Right atrium auricular region (tissue), 2 donors: ENCODE data around the gene BUB1B. TPM values are rescaled to one million over a fixed set of nuclear protein-coding genes. Genes with fewer than 3 reads are reported as not detected.

Source experiments
- DNase-seq: peaks from one replicate; pipeline ENCODE4 v3.0.0-alpha.2; 2019; ENCODE audit warnings: low spot score
- H3K27ac ChIP-seq, 2 donors: fragments of 200-600 bp; sonication (generic); 1 replicate in 1 of 2; 2 replicates in 1 of 2; pipeline ENCODE4 v1.5.1; 2016 to 2019
- H3K27me3 ChIP-seq, 2 donors: fragments of 200-600 bp; sonication (generic); one replicate each; pipeline versions ENCODE4 v1.5.1 to v1.6.0; 2017 to 2019
- H3K36me3 ChIP-seq: fragments of 200-600 bp; sonication (generic); one replicate; pipeline ENCODE4 v1.5.1; 2016
- H3K4me1 ChIP-seq, 2 donors: fragments of 200-600 bp; sonication (generic); one replicate each; pipeline versions ENCODE4 v1.5.1 to v1.6.0; 2017 to 2019
- H3K4me3 ChIP-seq, 2 donors: fragments of 200-600 bp; sonication (generic); 1 replicate in 1 of 2; 2 replicates in 1 of 2; pipeline ENCODE4 v1.5.1; 2017 to 2019; ENCODE audit warnings: mild to moderate bottlenecking in 1 of 2, moderate library complexity in 1 of 2
- H3K9me3 ChIP-seq, 2 donors: fragments of 200-600 bp; sonication (generic); one replicate each; pipeline ENCODE4 v1.5.1; 2019
- total RNA-seq, 2 donors: library from RNA; depleted of rRNA; stranded (reverse); fragments of >200 nt; gene quantifications; one replicate each; pipeline ENCODE4 v1.1.0, GENCODE V29; 2016
- TF ChIP-seq, protein P1 (sequence below), 2 donors: fragments of 200-600 bp; sonication (generic); IDR thresholded peaks; one replicate each; pipeline ENCODE4 v1.5.1; 2019; ENCODE audit warnings: antibody characterized with exemption in 2 of 2

BUB1B gene
- total RNA-seq, 2 donors from 2014 or later, result 0.39 to 2.1 TPM

DNA sequence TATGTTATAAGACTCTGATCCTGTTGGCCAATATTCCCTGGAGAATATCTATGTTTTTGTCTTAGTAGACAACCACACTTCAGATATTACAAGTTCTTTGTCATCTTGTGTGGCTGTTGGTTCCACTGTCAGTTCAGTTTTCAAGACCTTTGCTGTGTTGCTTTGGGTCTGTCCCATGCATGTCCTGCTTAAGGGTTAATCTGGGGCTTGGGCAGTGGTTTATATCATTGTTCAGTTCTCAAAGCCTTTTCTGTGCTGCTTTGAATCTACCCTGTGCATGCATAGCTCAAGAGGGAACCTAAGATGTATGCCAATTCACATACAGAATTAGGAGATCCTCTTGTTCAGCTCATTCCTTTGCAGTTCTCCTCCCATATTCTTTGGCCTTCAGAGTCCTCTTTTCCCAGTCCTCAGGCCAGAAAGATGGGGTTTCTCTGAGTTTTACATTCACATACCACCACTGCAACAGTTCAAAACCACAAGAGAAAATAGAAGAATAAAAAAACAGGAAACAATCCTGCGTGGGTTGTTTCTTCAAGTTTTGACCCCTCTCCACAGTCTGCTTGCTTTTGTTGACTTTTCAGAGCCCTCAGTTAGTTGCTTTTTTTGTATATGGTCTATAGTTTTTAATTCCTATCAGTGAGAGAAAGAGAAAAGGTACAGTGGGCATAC is 21.6 kb downstream of the BUB1B start:
- no peak overlapping the region for H3K27ac ChIP-seq

DNA sequence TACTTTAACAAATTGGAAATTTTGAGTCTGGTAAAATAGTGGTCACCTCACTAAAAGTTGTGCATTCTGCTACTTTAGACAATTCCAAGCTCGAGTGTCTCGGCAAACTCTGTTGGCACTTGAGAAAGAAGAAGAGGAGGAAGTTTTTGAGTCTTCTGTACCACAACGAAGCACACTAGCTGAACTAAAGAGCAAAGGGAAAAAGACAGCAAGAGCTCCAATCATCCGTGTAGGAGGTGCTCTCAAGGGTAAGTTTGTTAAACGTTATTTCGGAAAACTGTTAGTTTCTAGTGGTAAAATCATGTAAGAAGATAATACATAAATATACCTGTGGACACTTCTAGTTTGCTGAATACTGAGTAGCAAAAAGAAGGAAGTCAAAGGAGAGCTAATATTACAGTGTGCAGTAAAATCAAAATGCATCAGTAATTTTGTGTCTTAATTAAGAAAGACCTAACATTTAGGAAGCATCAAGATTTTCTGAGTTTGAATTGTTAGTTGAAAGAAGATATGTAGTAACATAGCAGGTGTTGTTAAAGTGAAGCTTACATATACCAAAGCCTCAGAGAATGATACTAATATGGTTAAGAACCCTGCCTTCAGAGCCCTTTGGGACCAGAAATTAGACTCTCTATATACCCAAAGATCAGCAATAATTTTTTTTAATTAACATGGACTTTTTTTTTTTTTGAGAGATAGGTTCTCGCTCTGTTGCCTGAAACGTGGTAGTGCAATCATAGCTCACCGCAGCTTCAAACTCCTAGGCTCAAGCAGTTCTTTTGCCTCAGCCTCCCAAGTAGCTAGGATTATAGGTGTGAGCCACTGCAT is 23.0 kb downstream of the BUB1B start:
- H3K4me3 ChIP-seq, result no peak overlapping the region
- DNase-seq, result no peak
- no peaks in the 10 kb centered on the region for H3K4me1 ChIP-seq
- H3K27me3 ChIP-seq, result no peaks in the 10 kb centered on the region
- no peak overlapping the region for H3K27ac ChIP-seq
- H3K9me3 ChIP-seq, result no peaks in the 10 kb centered on the region
- TF ChIP-seq, protein P1, sequence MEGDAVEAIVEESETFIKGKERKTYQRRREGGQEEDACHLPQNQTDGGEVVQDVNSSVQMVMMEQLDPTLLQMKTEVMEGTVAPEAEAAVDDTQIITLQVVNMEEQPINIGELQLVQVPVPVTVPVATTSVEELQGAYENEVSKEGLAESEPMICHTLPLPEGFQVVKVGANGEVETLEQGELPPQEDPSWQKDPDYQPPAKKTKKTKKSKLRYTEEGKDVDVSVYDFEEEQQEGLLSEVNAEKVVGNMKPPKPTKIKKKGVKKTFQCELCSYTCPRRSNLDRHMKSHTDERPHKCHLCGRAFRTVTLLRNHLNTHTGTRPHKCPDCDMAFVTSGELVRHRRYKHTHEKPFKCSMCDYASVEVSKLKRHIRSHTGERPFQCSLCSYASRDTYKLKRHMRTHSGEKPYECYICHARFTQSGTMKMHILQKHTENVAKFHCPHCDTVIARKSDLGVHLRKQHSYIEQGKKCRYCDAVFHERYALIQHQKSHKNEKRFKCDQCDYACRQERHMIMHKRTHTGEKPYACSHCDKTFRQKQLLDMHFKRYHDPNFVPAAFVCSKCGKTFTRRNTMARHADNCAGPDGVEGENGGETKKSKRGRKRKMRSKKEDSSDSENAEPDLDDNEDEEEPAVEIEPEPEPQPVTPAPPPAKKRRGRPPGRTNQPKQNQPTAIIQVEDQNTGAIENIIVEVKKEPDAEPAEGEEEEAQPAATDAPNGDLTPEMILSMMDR (IDR thresholded peaks at IDR 0.05), result no peak
- no peaks in the 10 kb centered on the region for H3K36me3 ChIP-seq

More for the DNA sequence above, 21.6 kb downstream of the BUB1B start:
- Histone ChIP-seq H3K4me1 (no peaks in the 10 kb centered on the region), H3K4me3 (no peak overlapping the region), H3K36me3 (no peaks in the 10 kb centered on the region), H3K9me3 (no peaks in the 10 kb centered on the region), H3K27me3 (no peaks in the 10 kb centered on the region)
- TF ChIP-seq, protein P1 (IDR thresholded peaks at IDR 0.05), result no peak
- no peak for DNase-seq

DNA sequence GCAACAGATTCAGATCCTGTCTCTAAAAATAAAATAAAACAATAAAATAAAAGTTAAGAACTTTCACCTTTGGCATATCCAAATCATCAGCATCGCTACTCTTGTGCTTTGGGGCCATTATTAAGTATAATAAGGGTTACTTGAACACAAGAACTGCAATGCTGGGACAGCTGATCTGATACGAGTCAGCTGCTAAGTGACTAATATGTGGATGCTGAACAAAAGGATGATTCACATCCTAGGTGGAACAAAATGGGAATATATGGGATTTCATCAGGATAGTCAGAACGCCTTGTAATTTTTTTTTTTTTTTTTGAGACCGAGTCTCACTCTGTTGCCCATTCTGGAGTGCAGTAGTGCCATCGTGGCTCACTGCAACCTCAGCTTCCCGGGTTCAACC is 29.7 kb downstream of the BUB1B start:
- Histone ChIP-seq H3K9me3 (no peaks in the 10 kb centered on the region), H3K27me3 (no peaks in the 10 kb centered on the region), H3K4me3 (no peak overlapping the region), H3K36me3 (no peaks in the 10 kb centered on the region), H3K4me1 (no peaks in the 10 kb centered on the region), H3K27ac (no peak overlapping the region)
- no peak for DNase-seq
- TF ChIP-seq, protein P1 (IDR thresholded peaks at IDR 0.05), result no peak

DNA sequence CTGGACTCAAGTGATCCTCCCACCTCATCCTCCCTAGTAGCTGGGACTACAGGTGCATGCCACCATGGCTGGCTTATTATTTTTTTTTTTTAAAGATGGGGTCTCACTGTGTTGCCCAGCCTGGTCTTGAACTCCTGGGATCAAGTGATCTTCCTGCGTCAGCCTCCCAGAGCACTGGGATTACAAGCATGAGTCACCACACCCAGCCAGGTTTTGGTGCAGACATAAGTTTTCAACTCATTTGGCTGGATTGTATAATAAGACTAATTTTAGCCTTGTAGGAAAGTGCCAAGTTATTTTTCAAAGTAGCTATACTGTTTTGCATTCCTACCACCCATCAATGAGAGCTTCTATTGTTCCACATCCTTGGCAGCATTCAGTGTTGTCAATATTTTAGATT is 32.1 kb downstream of the BUB1B start:
- Histone ChIP-seq H3K9me3 (no peaks in the 10 kb centered on the region), H3K27ac (no peak overlapping the region), H3K4me3 (no peak overlapping the region), H3K4me1 (no peaks in the 10 kb centered on the region), H3K27me3 (no peaks in the 10 kb centered on the region), H3K36me3 (no peaks in the 10 kb centered on the region)
- no peak for DNase-seq
- TF ChIP-seq, protein P1 (IDR thresholded peaks at IDR 0.05), result no peak

DNA sequence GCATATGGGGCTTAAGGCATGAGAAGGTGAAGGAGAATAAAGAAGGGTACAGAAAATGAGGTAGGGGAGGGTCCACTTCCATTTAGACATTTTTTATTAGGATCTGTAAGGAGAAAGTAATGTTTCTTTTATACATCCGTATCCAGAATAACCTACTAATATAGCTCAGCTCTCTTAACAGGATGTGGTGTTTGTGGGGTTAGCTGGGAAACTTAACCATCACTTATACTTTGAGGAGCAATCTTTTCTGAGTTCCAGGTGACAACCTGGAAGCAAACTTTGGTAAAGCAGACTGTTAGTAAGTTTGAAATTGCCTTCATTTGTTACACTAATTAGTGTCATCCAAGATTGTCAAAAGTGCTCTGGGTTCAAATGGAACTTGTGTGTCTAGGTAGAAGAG is 36.6 kb downstream of the BUB1B start:
- TF ChIP-seq, protein P1 (IDR thresholded peaks at IDR 0.05), result no peak
- no peaks in the 10 kb centered on the region for H3K4me1 ChIP-seq
- no peak overlapping the region for H3K4me3 ChIP-seq
- no peaks in the 10 kb centered on the region for H3K36me3 ChIP-seq
- DNase-seq, result no peak
- no peaks in the 10 kb centered on the region for H3K27me3 ChIP-seq
- H3K27ac ChIP-seq, result no peak overlapping the region
- H3K9me3 ChIP-seq, result no peaks in the 10 kb centered on the region
